ENCODE measurements around the gene NELFCD. TPM values are rescaled to one million over a fixed set of nuclear protein-coding genes. Genes with fewer than 3 reads are reported as not detected.
A peak's percentile ranks its signal among the peaks of the same experiment; 100 is the strongest.

Gene NELFCD
- total and polyA plus RNA-seq, 9 of the 15 experiments (the other 6 are each of a cell fraction or from before 2014, with no cell fraction given), result 11.7 to 163 (median 96.5) TPM

GRCh38 chr20:59020938-59021551, 40.0 kb downstream of the NELFCD start (continued):
- no peak for TF ChIP-seq ZC3H4 (CRISPR knock-in tag; IDR thresholded peaks at IDR 0.05; ENCODE audit: borderline replicate concordance)
- no peak for TF ChIP-seq RBM39 (optimal IDR thresholded peaks at IDR 0.05; ENCODE audit: low read depth, low read length)
- TF ChIP-seq MAFK (IDR thresholded peaks at IDR 0.05; ENCODE audit: low read length), result peak; percentile 81
- TF ChIP-seq ZNF408 (CRISPR knock-in tag; IDR thresholded peaks at IDR 0.05; ENCODE audit: low read depth), result no peak
- no peak for TF ChIP-seq ZNF778 (CRISPR knock-in tag; IDR thresholded peaks at IDR 0.05)
- TF ChIP-seq ZNF707 (CRISPR knock-in tag; conservative IDR thresholded peaks at IDR 0.05), result no peak
- peak; percentile 95 for TF ChIP-seq LEF1 (IDR thresholded peaks at IDR 0.05)
- no peak for TF ChIP-seq ZNF764 (CRISPR knock-in tag; IDR thresholded peaks at IDR 0.05; ENCODE audit: low read depth)
- no peak for TF ChIP-seq CHCHD3 (CRISPR knock-in tag; IDR thresholded peaks at IDR 0.05)
- no peak for TF ChIP-seq TFE3 (CRISPR knock-in tag; IDR thresholded peaks at IDR 0.05)
- peak; percentile 57; the same call in 1 of the 2 replicates for TF ChIP-seq MXI1 (IDR thresholded peaks at IDR 0.05; ENCODE audit: low read depth, low read length)
- peak; percentile 74 for TF ChIP-seq CCNT2 (IDR thresholded peaks at IDR 0.05; ENCODE audit: borderline replicate concordance, extremely low read depth, insufficient read length, low read depth, low read length)
- no peak for TF ChIP-seq GTF2B (IDR thresholded peaks at IDR 0.05; ENCODE audit: extremely low read depth, insufficient read length)
- TF ChIP-seq, protein P1, sequence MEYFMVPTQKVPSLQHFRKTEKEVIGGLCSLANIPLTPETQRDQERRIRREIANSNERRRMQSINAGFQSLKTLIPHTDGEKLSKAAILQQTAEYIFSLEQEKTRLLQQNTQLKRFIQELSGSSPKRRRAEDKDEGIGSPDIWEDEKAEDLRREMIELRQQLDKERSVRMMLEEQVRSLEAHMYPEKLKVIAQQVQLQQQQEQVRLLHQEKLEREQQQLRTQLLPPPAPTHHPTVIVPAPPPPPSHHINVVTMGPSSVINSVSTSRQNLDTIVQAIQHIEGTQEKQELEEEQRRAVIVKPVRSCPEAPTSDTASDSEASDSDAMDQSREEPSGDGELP (CRISPR knock-in tag; IDR thresholded peaks at IDR 0.05; ENCODE audit: borderline replicate concordance), result no peak
- peak; percentile 96 for TF ChIP-seq RNF2 (IDR thresholded peaks at IDR 0.05)
- TF ChIP-seq MLLT1 (IDR thresholded peaks at IDR 0.05), result peak; percentile 26 to 79; a peak in 2 of 4 replicates
- no peak; the same call in 1 of the 2 replicates for TF ChIP-seq VEZF1 (CRISPR knock-in tag; IDR thresholded peaks at IDR 0.05)
- TF ChIP-seq, protein P2, sequence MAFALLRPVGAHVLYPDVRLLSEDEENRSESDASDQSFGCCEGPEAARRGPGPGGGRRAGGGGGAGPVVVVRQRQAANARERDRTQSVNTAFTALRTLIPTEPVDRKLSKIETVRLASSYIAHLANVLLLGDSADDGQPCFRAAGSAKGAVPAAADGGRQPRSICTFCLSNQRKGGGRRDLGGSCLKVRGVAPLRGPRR (CRISPR knock-in tag; IDR thresholded peaks at IDR 0.05), result no peak
- TF ChIP-seq ZNF263 (CRISPR knock-in tag; IDR thresholded peaks at IDR 0.05; ENCODE audit: borderline replicate concordance), result no peak
- no peak for TF ChIP-seq HNRNPH1 (optimal IDR thresholded peaks at IDR 0.05; ENCODE audit: low read depth, low read length)
- peak; percentile 62; the same call in 1 of the 2 replicates for TF ChIP-seq BCOR (IDR thresholded peaks at IDR 0.05)
- TF ChIP-seq, protein P3, sequence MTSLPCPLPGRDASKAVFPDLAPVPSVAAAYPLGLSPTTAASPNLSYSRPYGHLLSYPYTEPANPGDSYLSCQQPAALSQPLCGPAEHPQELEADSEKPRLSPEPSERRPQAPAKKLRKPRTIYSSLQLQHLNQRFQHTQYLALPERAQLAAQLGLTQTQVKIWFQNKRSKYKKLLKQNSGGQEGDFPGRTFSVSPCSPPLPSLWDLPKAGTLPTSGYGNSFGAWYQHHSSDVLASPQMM (CRISPR knock-in tag; IDR thresholded peaks at IDR 0.05), result no peak
